HFFc6 (cell line): ENCODE results near the gene DMRTC2. TPM values are rescaled to one million over a fixed set of nuclear protein-coding genes. Genes with fewer than 3 reads are reported as not detected.

Experiments used
- DNase-seq: peaks from one replicate; pipeline ENCODE4 v3.0.0-alpha.2; 2018
- H3K27ac Mint-ChIP-seq: 2 replicates; pipeline ENCODE4 v1.8.0; 2020; ENCODE audit warnings: mild to moderate bottlenecking, mixed read lengths
- H3K27me3 Mint-ChIP-seq: 2 replicates; pipeline ENCODE4 v1.8.0; 2021; ENCODE audit warnings: mild to moderate bottlenecking, moderate library complexity, mixed read lengths; ENCODE audit not compliant: insufficient read depth
- H3K36me3 Mint-ChIP-seq: 2 replicates; pipeline ENCODE4 v1.8.0; 2021; ENCODE audit warnings: low read depth, mixed read lengths
- H3K4me1 Mint-ChIP-seq: 2 replicates; pipeline ENCODE4 v1.8.0; 2020; ENCODE audit warnings: low read depth, mixed read lengths
- H3K4me3 Mint-ChIP-seq: 2 replicates; pipeline ENCODE4 v1.8.0; 2020; ENCODE audit warnings: mild to moderate bottlenecking, moderate library complexity, mixed read lengths
- H3K9me3 Mint-ChIP-seq: 2 replicates; pipeline ENCODE4 v1.8.0; 2020; ENCODE audit warnings: mild to moderate bottlenecking, mixed read lengths
- total RNA-seq, 6 experiments: library from RNA; stranded (reverse); fragmentation: NEBNext Ultra II Directional; extraction: Animal tissue kit (Norgen Biotek cat#: 25700); gene quantifications; 2 replicates in 1 of 6; 3 replicates in 5 of 6; pipeline ENCODE4 v1.2.3, GENCODE V29; 2021
- TF ChIP-seq, protein P1 (sequence below): fragments of 200-600 bp; sonication (generic); IDR thresholded peaks from 2 replicates; pipeline ENCODE4 v1.5.0; 2021; ENCODE audit warnings: antibody characterized with exemption, mild to moderate bottlenecking

Gene DMRTC2
- total RNA-seq, 6 experiments from 2014 or later, result not detected

- no peaks in the 10 kb centered on the region for H3K36me3 Mint-ChIP-seq
- H3K9me3 Mint-ChIP-seq, result peaks cover 5% of the 10 kb centered on the region
- no peak for DNase-seq
- TF ChIP-seq, protein P1, sequence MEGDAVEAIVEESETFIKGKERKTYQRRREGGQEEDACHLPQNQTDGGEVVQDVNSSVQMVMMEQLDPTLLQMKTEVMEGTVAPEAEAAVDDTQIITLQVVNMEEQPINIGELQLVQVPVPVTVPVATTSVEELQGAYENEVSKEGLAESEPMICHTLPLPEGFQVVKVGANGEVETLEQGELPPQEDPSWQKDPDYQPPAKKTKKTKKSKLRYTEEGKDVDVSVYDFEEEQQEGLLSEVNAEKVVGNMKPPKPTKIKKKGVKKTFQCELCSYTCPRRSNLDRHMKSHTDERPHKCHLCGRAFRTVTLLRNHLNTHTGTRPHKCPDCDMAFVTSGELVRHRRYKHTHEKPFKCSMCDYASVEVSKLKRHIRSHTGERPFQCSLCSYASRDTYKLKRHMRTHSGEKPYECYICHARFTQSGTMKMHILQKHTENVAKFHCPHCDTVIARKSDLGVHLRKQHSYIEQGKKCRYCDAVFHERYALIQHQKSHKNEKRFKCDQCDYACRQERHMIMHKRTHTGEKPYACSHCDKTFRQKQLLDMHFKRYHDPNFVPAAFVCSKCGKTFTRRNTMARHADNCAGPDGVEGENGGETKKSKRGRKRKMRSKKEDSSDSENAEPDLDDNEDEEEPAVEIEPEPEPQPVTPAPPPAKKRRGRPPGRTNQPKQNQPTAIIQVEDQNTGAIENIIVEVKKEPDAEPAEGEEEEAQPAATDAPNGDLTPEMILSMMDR, result no peak
- peaks cover 31% of the 10 kb centered on the region for H3K27me3 Mint-ChIP-seq
- H3K27ac Mint-ChIP-seq, result no peak overlapping the region
- H3K4me1 Mint-ChIP-seq, result no peaks in the 10 kb centered on the region
- no peak overlapping the region for H3K4me3 Mint-ChIP-seq
These were observed 279 bp downstream of the DMRTC2 start for GRCh38 chr19:41845051-41845590.

- H3K27me3 Mint-ChIP-seq, result peaks cover 40% of the 10 kb centered on the region
- H3K4me1 Mint-ChIP-seq, result no peaks in the 10 kb centered on the region
These were observed 2.7 kb downstream of the DMRTC2 start for GRCh38 chr19:41847351-41848105.

DNA sequence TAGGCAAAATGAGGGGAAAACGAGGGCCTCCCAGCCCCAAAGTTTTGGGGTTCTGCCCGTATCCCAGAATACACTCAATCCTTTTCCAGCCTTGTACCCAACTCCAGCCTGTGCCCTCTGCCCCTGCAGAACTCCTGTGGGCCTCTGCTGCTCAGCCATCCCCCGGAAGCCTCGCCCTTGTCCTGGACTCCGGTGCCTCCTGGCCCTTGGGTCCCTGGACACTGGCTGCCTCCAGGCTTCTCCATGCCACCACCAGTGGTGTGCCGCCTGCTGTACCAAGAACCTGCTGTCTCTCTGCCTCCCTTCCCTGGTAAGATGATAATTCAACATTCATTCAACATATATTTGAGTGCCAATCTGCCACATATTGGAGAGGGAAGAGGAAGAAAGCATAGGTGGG, 3.8 kb downstream of the DMRTC2 start:
- Mint-ChIP-seq H3K4me3 (no peak overlapping the region), H3K36me3 (no peaks in the 10 kb centered on the region), H3K4me1 (no peaks in the 10 kb centered on the region), H3K27ac (no peak overlapping the region), H3K27me3 (peaks cover 48% of the 10 kb centered on the region), H3K9me3 (peaks cover 5% of the 10 kb centered on the region)
- TF ChIP-seq, protein P1, result no peak
- no peak for DNase-seq

More at GRCh38 chr19:41847351-41848105, 2.7 kb downstream of the DMRTC2 start:
- H3K36me3 Mint-ChIP-seq, result no peaks in the 10 kb centered on the region
- H3K4me3 Mint-ChIP-seq, result no peak overlapping the region
- TF ChIP-seq, protein P1, result no peak
- H3K9me3 Mint-ChIP-seq, result peaks cover 5% of the 10 kb centered on the region
- no peak overlapping the region for H3K27ac Mint-ChIP-seq
- no peak for DNase-seq

DNA sequence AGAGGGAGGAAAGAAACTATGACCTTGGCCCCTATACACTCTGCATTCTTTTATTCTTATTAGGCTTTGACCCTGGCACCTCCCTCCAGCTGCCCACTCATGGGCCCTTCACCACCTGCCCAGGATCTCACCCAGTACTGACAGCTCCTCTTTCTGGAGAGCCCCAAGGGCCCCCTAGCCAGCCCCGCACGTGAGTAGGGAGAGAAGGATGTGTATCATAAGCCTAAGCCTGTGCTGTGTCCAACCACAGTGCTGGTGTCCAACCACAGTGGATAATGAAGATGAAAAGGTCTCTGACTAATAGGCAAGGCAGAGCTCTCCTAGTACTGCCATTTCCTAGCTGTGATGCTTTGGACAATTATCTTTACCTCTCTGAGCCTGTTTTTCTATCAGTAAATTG, 4.2 kb downstream of the DMRTC2 start:
- Mint-ChIP-seq H3K4me3 (no peak overlapping the region), H3K27me3 (peaks cover 46% of the 10 kb centered on the region), H3K27ac (no peak overlapping the region), H3K9me3 (peaks cover 4% of the 10 kb centered on the region), H3K36me3 (no peaks in the 10 kb centered on the region), H3K4me1 (no peaks in the 10 kb centered on the region)
- TF ChIP-seq, protein P1, result no peak
- no peak for DNase-seq

- H3K36me3 Mint-ChIP-seq, result no peaks in the 10 kb centered on the region
- peaks cover 51% of the 10 kb centered on the region for H3K27me3 Mint-ChIP-seq
- H3K9me3 Mint-ChIP-seq, result no peaks in the 10 kb centered on the region
- no peaks in the 10 kb centered on the region for H3K4me1 Mint-ChIP-seq
- no peak overlapping the region for H3K4me3 Mint-ChIP-seq
- H3K27ac Mint-ChIP-seq, result no peak overlapping the region
- DNase-seq, result no peak
- TF ChIP-seq, protein P1, result no peak
These were observed 5.5 kb downstream of the DMRTC2 start for GRCh38 chr19:41850381-41850780.
